ACC112 (cell line): ENCODE measurements around the gene BTRC.

ENCODE experiments used
- H2AFZ ChIP-seq: fragments of 200-600 bp; sonication (generic); one replicate; pipeline ENCODE4 v1.6.0; 2017; ENCODE audit warnings: antibody characterized with exemption, low read length; ENCODE audit not compliant: unreplicated experiment
- H3K27ac ChIP-seq: fragments of 200-600 bp; sonication (generic); 2 replicates; pipeline ENCODE4 v1.5.1; 2014; ENCODE audit warnings: low read depth, mild to moderate bottlenecking, antibody characterized with exemption, low read length, moderate library complexity
- H3K27me3 ChIP-seq: fragments of 200-600 bp; sonication (generic); 2 replicates; pipeline ENCODE4 v1.6.1; 2014; ENCODE audit warnings: mild to moderate bottlenecking, antibody characterized with exemption, low read length, moderate library complexity, mixed read lengths; ENCODE audit not compliant: insufficient read depth
- H3K36me3 ChIP-seq: fragments of 200-600 bp; sonication (generic); 2 replicates; pipeline ENCODE4 v1.6.1; 2016; ENCODE audit warnings: mild to moderate bottlenecking, antibody characterized with exemption, low read length, moderate library complexity, mixed read lengths; ENCODE audit not compliant: insufficient read depth
- H3K4me1 ChIP-seq: fragments of 200-600 bp; sonication (generic); one replicate; pipeline ENCODE4 v1.6.1; 2016; ENCODE audit warnings: low read length, mixed read lengths; ENCODE audit not compliant: insufficient read depth, unreplicated experiment, control insufficient read depth
- H3K4me3 ChIP-seq: fragments of 200-600 bp; sonication (generic); 2 replicates; pipeline ENCODE4 v1.5.1; 2014; ENCODE audit warnings: mild to moderate bottlenecking, low read depth, low read length
- H3K79me2 ChIP-seq: fragments of 200-600 bp; sonication (generic); one replicate; pipeline ENCODE4 v1.6.0; 2016; ENCODE audit warnings: low read length; ENCODE audit not compliant: control insufficient read depth, unreplicated experiment, insufficient read depth

The BTRC gene

GRCh38 chr10:101494650-101495049, 140.7 kb downstream of the BTRC start:
- Histone ChIP-seq H3K4me1 (no peaks in the 10 kb centered on the region), H3K79me2 (no peaks in the 10 kb centered on the region), H3K36me3 (no peaks in the 10 kb centered on the region), H3K27me3 (no peaks in the 10 kb centered on the region), H2AFZ (no peak overlapping the region), H3K27ac (no peak overlapping the region), H3K4me3 (no peak overlapping the region)

GRCh38 chr10:101495324-101495925, 141.5 kb downstream of the BTRC start:
- H3K79me2 ChIP-seq: no peaks in the 10 kb centered on the region
- H3K36me3 ChIP-seq: no peaks in the 10 kb centered on the region
- H3K4me3 ChIP-seq: no peak overlapping the region
- no peaks in the 10 kb centered on the region for H3K4me1 ChIP-seq
- no peaks in the 10 kb centered on the region for H3K27me3 ChIP-seq
- no peak overlapping the region for H3K27ac ChIP-seq
- no peak overlapping the region for H2AFZ ChIP-seq

GRCh38 chr10:101504438-101504837, 150.5 kb downstream of the BTRC start:
- H2AFZ ChIP-seq: no peak overlapping the region
- H3K4me3 ChIP-seq: no peak overlapping the region
- H3K4me1 ChIP-seq: no peaks in the 10 kb centered on the region
- no peak overlapping the region for H3K27ac ChIP-seq
- no peaks in the 10 kb centered on the region for H3K36me3 ChIP-seq
- no peaks in the 10 kb centered on the region for H3K79me2 ChIP-seq
- no peaks in the 10 kb centered on the region for H3K27me3 ChIP-seq

- no peaks in the 10 kb centered on the region for H3K4me1 ChIP-seq
- no peak overlapping the region for H3K4me3 ChIP-seq
- H3K36me3 ChIP-seq: no peaks in the 10 kb centered on the region
- no peak overlapping the region for H3K27ac ChIP-seq
- H3K27me3 ChIP-seq: no peaks in the 10 kb centered on the region
- H3K79me2 ChIP-seq: no peaks in the 10 kb centered on the region
- no peak overlapping the region for H2AFZ ChIP-seq
These were observed 153.1 kb downstream of the BTRC start for GRCh38 chr10:101506829-101507661.

GRCh38 chr10:101507828-101508227, 153.9 kb downstream of the BTRC start:
- Histone ChIP-seq H3K79me2 (no peaks in the 10 kb centered on the region), H3K36me3 (no peaks in the 10 kb centered on the region), H3K27me3 (no peaks in the 10 kb centered on the region), H3K4me1 (peaks cover 4% of the 10 kb centered on the region), H3K27ac (no peak overlapping the region), H3K4me3 (no peak overlapping the region), H2AFZ (no peak overlapping the region)

GRCh38 chr10:101511938-101512337, 158.0 kb downstream of the BTRC start:
- Histone ChIP-seq H3K4me1 (peaks cover 4% of the 10 kb centered on the region), H3K27ac (no peak overlapping the region), H3K36me3 (0 out of 2 replicates have a peak, but pooled peaks cover 6% of the 10 kb centered on the region), H3K79me2 (no peaks in the 10 kb centered on the region), H2AFZ (no peak overlapping the region), H3K4me3 (no peak overlapping the region), H3K27me3 (no peaks in the 10 kb centered on the region)

- Histone ChIP-seq H3K79me2 (no peaks in the 10 kb centered on the region), H2AFZ (no peak overlapping the region), H3K27me3 (no peaks in the 10 kb centered on the region), H3K4me3 (no peak overlapping the region), H3K4me1 (peaks cover 4% of the 10 kb centered on the region), H3K27ac (no peak overlapping the region), H3K36me3 (0 out of 2 replicates have a peak, but pooled peaks cover 6% of the 10 kb centered on the region)
These were observed 158.8 kb downstream of the BTRC start for GRCh38 chr10:101512738-101513137.

GRCh38 chr10:101513733-101514132, 159.8 kb downstream of the BTRC start:
- Histone ChIP-seq H3K27ac (no peak overlapping the region), H3K27me3 (no peaks in the 10 kb centered on the region), H3K4me3 (no peak overlapping the region), H3K4me1 (peaks cover 4% of the 10 kb centered on the region), H2AFZ (no peak overlapping the region), H3K79me2 (no peaks in the 10 kb centered on the region), H3K36me3 (0 out of 2 replicates have a peak, but pooled peaks cover 6% of the 10 kb centered on the region)

GRCh38 chr10:101525848-101526247, 171.9 kb downstream of the BTRC start:
- H2AFZ ChIP-seq: no peak overlapping the region

GRCh38 chr10:101529207-101529606, 175.2 kb downstream of the BTRC start:
- H3K4me3 ChIP-seq: no peak overlapping the region
- no peak overlapping the region for H3K27ac ChIP-seq
- no peaks in the 10 kb centered on the region for H3K4me1 ChIP-seq
- no peak overlapping the region for H2AFZ ChIP-seq
- no peaks in the 10 kb centered on the region for H3K27me3 ChIP-seq
- H3K36me3 ChIP-seq: no peaks in the 10 kb centered on the region
- H3K79me2 ChIP-seq: no peaks in the 10 kb centered on the region

More at GRCh38 chr10:101525848-101526247, 171.9 kb downstream of the BTRC start:
- no peak overlapping the region for H3K27ac ChIP-seq
- no peaks in the 10 kb centered on the region for H3K4me1 ChIP-seq
- H3K79me2 ChIP-seq: no peaks in the 10 kb centered on the region
- no peak overlapping the region for H3K4me3 ChIP-seq
- no peaks in the 10 kb centered on the region for H3K36me3 ChIP-seq
- no peaks in the 10 kb centered on the region for H3K27me3 ChIP-seq
